ENCODE results near the gene FARS2. TPM values are rescaled to one million over a fixed set of nuclear protein-coding genes. Genes with fewer than 3 reads are reported as not detected.

The FARS2 gene
- total RNA-seq, 4 donors from 2014 or later: 2.6 to 21.9 (median 15.0) TPM

DNA sequence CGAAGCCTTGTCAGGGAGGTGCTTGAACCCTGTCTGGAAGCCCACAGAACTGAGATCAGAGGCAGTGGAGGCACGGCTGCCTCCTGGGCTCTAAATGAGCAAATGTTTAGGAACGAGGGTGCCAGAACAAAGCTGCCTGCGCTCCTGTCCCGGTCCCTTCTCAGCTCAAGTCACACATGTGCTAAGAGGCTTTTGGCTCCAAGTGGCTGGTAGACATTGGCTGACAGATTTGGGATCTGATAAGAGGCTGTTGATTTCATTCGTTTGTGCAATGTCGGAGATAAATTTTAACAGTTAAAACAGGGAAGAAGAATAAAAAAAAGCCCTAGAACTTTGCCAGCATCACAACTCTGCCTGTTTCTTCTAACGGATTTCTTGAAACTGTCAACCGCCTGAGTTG is 553.6 kb downstream of the FARS2 start:
- Histone ChIP-seq H3K36me3 (no peaks in the 10 kb centered on the region), H3K27ac (no peak overlapping the region), H3K27me3 (no peaks in the 10 kb centered on the region), H3K9me3 (no peaks in the 10 kb centered on the region), H3K4me1 (no peaks in the 10 kb centered on the region), H3K4me3 (no peak overlapping the region)
- WGBS, 2 donors (ENCODE audit: low coverage in 1 of 2): 88 to 94% methylated on average over 4 to 9 of the region's 9 CpGs
- DNase-seq: no peak
- in situ Hi-C loops (cut with MboI; ENCODE audit: low pct_ligation_motif_present in 1 of 4, low pct_unique_long_range_greater_than_20kb in 1 of 4, low sequenced_read_pairs in 3 of 4) (no loop called here), intact Hi-C loops (cut with DNase I; ENCODE audit: low total_unique reads) (no loop called here)
- TF ChIP-seq CTCF (IDR thresholded peaks at IDR 0.05) (no peak), POLR2AphosphoS5 (IDR thresholded peaks at IDR 0.05) (no peak), EP300 (IDR thresholded peaks at IDR 0.05; ENCODE audit: low read depth) (no peak), POLR2A (IDR thresholded peaks at IDR 0.05) (no peak)

- H3K27me3 ChIP-seq: no peaks in the 10 kb centered on the region
- in situ Hi-C loops (cut with MboI; ENCODE audit: low pct_ligation_motif_present in 1 of 4, low pct_unique_long_range_greater_than_20kb in 1 of 4, low sequenced_read_pairs in 3 of 4) (no loop called here), intact Hi-C loops (cut with DNase I; ENCODE audit: low total_unique reads) (no loop called here)
- no peaks in the 10 kb centered on the region for H3K36me3 ChIP-seq
- no peaks in the 10 kb centered on the region for H3K9me3 ChIP-seq
- H3K4me3 ChIP-seq: no peak overlapping the region
- no peak for DNase-seq
- H3K27ac ChIP-seq: no peak overlapping the region
- TF ChIP-seq POLR2AphosphoS5 (IDR thresholded peaks at IDR 0.05) (no peak), POLR2A (IDR thresholded peaks at IDR 0.05) (no peak), EP300 (IDR thresholded peaks at IDR 0.05; ENCODE audit: low read depth) (no peak), CTCF (IDR thresholded peaks at IDR 0.05) (no peak)
- H3K4me1 ChIP-seq: no peaks in the 10 kb centered on the region
- WGBS, 2 donors (ENCODE audit: low coverage in 1 of 2): 81% methylated on average over 3 of the region's 3 CpGs; no CpG with 5 or more reads in 1 of the 2 donors
These were observed 556.6 kb downstream of the FARS2 start for GRCh38 chr6:5817869-5818268.

DNA sequence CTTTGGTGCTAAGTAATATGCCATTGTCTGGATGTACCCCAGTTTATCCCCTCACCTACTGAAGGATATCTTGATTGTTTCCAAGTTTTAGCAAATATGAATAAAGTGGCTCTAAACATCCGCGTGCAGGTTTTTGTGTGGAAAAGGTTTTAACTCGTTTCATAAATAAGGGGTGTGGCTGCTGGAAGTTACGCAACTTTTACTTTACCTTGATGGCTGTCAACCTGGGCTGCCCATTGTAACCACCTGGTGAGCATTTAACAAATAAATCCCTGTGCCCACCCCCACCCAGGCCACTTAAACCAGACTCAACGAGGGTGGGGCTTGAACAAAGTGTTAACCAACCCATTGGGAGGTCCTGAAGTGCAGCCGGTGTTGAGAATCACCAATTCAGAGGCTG is 557.6 kb downstream of the FARS2 start:
- Histone ChIP-seq H3K9me3 (no peaks in the 10 kb centered on the region), H3K4me1 (no peaks in the 10 kb centered on the region), H3K27me3 (no peaks in the 10 kb centered on the region), H3K4me3 (no peak overlapping the region), H3K27ac (no peak overlapping the region), H3K36me3 (no peaks in the 10 kb centered on the region)
- DNase-seq: no peak
- in situ Hi-C loops (cut with MboI; ENCODE audit: low pct_ligation_motif_present in 1 of 4, low pct_unique_long_range_greater_than_20kb in 1 of 4, low sequenced_read_pairs in 3 of 4): no loop called here
- 48 to 55% methylated on average over 5 to 6 of the region's 6 CpGs for WGBS, 2 donors (ENCODE audit: low coverage in 1 of 2)
- intact Hi-C loops (cut with DNase I; ENCODE audit: low total_unique reads): no loop called here
- TF ChIP-seq CTCF (IDR thresholded peaks at IDR 0.05) (no peak), POLR2AphosphoS5 (IDR thresholded peaks at IDR 0.05) (no peak), EP300 (IDR thresholded peaks at IDR 0.05; ENCODE audit: low read depth) (no peak), POLR2A (IDR thresholded peaks at IDR 0.05) (no peak)

Other genes with a start within 250 kb of the FARS2 start
- gene PPP1R3G, start 176.2 kb upstream of the FARS2 start, total RNA-seq: 1 to 10 TPM in 1 of 4 donors, under 1 TPM in 2, not detected in 1; 0.40 to 1.2 (median 0.95) TPM
- gene LYRM4, start 563 bp upstream of the FARS2 start, total RNA-seq: 10 to 100 TPM in 1 of 4 donors, 1 to 10 TPM in 3; 3.0 to 14.0 (median 6.9) TPM

Measured in transverse colon (tissue), 4 donors.